Neural cell (in vitro differentiated cells): ENCODE measurements around the gene FUT6. TPM values are rescaled to one million over a fixed set of nuclear protein-coding genes. Genes with fewer than 3 reads are reported as not detected.
"Not testable (repeated sequence)": the region's sequence is repeated elsewhere in the genome, so short reads cannot be mapped to it uniquely, and the experiment has no call there.

Experiments
- H2AFZ ChIP-seq: fragments of 200-600, 300-800 bp; sonication (generic), shearing (Covaris generic); 2 replicates; pipeline ENCODE4 v1.6.0; 2014; ENCODE audit warnings: low read depth, mild to moderate bottlenecking, antibody characterized with exemption, low read length, moderate library complexity
- H3F3A ChIP-seq: fragments of 200-600 bp; shearing (Covaris generic); 2 replicates; pipeline ENCODE4 v1.6.1; 2016; ENCODE audit warnings: mild to moderate bottlenecking, moderate library complexity, mixed read lengths, antibody characterized with exemption, low read length; ENCODE audit not compliant: insufficient read depth, poor library complexity, severe bottlenecking
- H3K27ac ChIP-seq: fragments of 200-600, 300-800 bp; sonication (generic), shearing (Covaris generic); 2 replicates; pipeline ENCODE4 v1.5.1; 2014; ENCODE audit warnings: mild to moderate bottlenecking, low read length, moderate library complexity
- H3K27me3 ChIP-seq: fragments of 300-800, 200-600 bp; sonication (generic), shearing (Covaris generic); 2 replicates; pipeline ENCODE4 v1.6.0; 2014; ENCODE audit warnings: mild to moderate bottlenecking, low read depth, low read length, moderate library complexity; ENCODE audit not compliant: insufficient read depth
- H3K36me3 ChIP-seq: fragments of 300-800, 200-600 bp; sonication (generic), shearing (Covaris generic); 2 replicates; pipeline ENCODE4 v1.5.1; 2014; ENCODE audit warnings: mild to moderate bottlenecking, antibody characterized with exemption, low read length, moderate library complexity; ENCODE audit not compliant: insufficient read depth
- H3K4me2 ChIP-seq: fragments of 300-800, 200-600 bp; sonication (generic), shearing (Covaris generic); 2 replicates; pipeline ENCODE4 v1.6.0; 2014; ENCODE audit warnings: mild to moderate bottlenecking, low read length
- H3K4me3 ChIP-seq: fragments of 300-800, 200-600 bp; sonication (generic), shearing (Covaris generic); 2 replicates; pipeline ENCODE4 v1.5.1; 2014; ENCODE audit warnings: mild to moderate bottlenecking, low read length, moderate library complexity
- H3K79me2 ChIP-seq: fragments of 200-600 bp; shearing (Covaris generic); replicated peaks from 2 replicates; pipeline ENCODE4 v1.6.0; 2014; ENCODE audit warnings: mild to moderate bottlenecking, low read length, moderate library complexity; ENCODE audit not compliant: insufficient read depth
- H3K9ac ChIP-seq: fragments of 300-800, 200-600 bp; sonication (generic), shearing (Covaris generic); 2 replicates; pipeline ENCODE4 v1.6.1; 2016; ENCODE audit warnings: mild to moderate bottlenecking, low read length, mixed read lengths
- H3K9me2 ChIP-seq: fragments of 200-600 bp; shearing (Covaris generic); 2 replicates; pipeline ENCODE4 v1.6.1; 2016; ENCODE audit warnings: mild to moderate bottlenecking, low read length, mixed read lengths; ENCODE audit not compliant: insufficient read depth
- H3K9me3 ChIP-seq: fragments of 200-600, 300-800 bp; sonication (generic), shearing (Covaris generic); 2 replicates; pipeline ENCODE4 v1.6.1; 2016; ENCODE audit warnings: mild to moderate bottlenecking, mixed run types, low read length, moderate library complexity, mixed read lengths
- H4K20me1 ChIP-seq: fragments of 200-600 bp; shearing (Covaris generic); 2 replicates; pipeline ENCODE4 v1.6.1; 2016; ENCODE audit warnings: mild to moderate bottlenecking, mixed run types; ENCODE audit not compliant: insufficient read depth
- CTCF ChIP-seq: fragments of 450-650 bp; IDR thresholded peaks from 2 replicates; pipeline ENCODE4 v1.5.1; 2014; ENCODE audit warnings: antibody characterized with exemption, mild to moderate bottlenecking, moderate library complexity; ENCODE audit not compliant: poor library complexity, severe bottlenecking
- EP300 ChIP-seq: fragments of 450-650 bp; conservative IDR thresholded peaks from 2 replicates; pipeline ENCODE4 v1.6.1; 2014; ENCODE audit warnings: antibody characterized with exemption, mild to moderate bottlenecking, moderate library complexity; ENCODE audit not compliant: poor library complexity, severe bottlenecking
- EZH2 ChIP-seq: fragments of 200-600, 300-800 bp; shearing (Covaris generic), sonication (generic); IDR thresholded peaks from 2 replicates; pipeline ENCODE4 v1.6.1; 2014; ENCODE audit warnings: antibody characterized with exemption, low read length, borderline replicate concordance, mild to moderate bottlenecking; ENCODE audit not compliant: insufficient read depth, poor library complexity, severe bottlenecking
- MXI1 ChIP-seq: fragments of 450-650 bp; conservative IDR thresholded peaks from 2 replicates; pipeline ENCODE4 v1.6.1; 2014; ENCODE audit warnings: antibody characterized with exemption, mild to moderate bottlenecking; ENCODE audit not compliant: poor library complexity, severe bottlenecking
- POLR2AphosphoS5 ChIP-seq: IDR thresholded peaks from 2 replicates; pipeline ENCODE4 v1.6.1; 2012
- RAD21 ChIP-seq: fragments of 450-650 bp; conservative IDR thresholded peaks from 2 replicates; pipeline ENCODE4 v1.6.1; 2014; ENCODE audit warnings: antibody characterized with exemption, mild to moderate bottlenecking, moderate library complexity
- REST ChIP-seq: IDR thresholded peaks from 2 replicates; pipeline ENCODE4 v1.6.1; 2012; ENCODE audit warnings: borderline replicate concordance
- SMC3 ChIP-seq: fragments of 450-650 bp; conservative IDR thresholded peaks from 2 replicates; pipeline ENCODE4 v1.6.1; 2014; ENCODE audit warnings: antibody characterized with exemption, mild to moderate bottlenecking, moderate library complexity; ENCODE audit not compliant: poor library complexity
- TAF1 ChIP-seq: IDR thresholded peaks from 2 replicates; pipeline ENCODE4 v1.6.1; 2012; ENCODE audit warnings: low read depth
- polyA plus RNA-seq: library from polyadenylated mRNA; depleted of rRNA; stranded (reverse); fragments of >200 nt; gene quantifications from 2 replicates; pipeline ENCODE4 v1.2.3, GENCODE V29; 2014

Gene FUT6
- polyA plus RNA-seq, 1 donor from 2014 or later: not detected

- no peak overlapping the region for H3K4me2 ChIP-seq
- H3F3A ChIP-seq: no peaks in the 10 kb centered on the region
- H3K27ac ChIP-seq: no peak overlapping the region
- H3K27me3 ChIP-seq: no peaks in the 10 kb centered on the region
- H3K9me2 ChIP-seq: no peaks in the 10 kb centered on the region
- H3K36me3 ChIP-seq: no peaks in the 10 kb centered on the region
- H3K9ac ChIP-seq: no peak overlapping the region
- H3K9me3 ChIP-seq: no peaks in the 10 kb centered on the region
- H2AFZ ChIP-seq: no peak overlapping the region
- TF ChIP-seq CTCF (no peak), MXI1 (no peak), RAD21 (no peak), POLR2AphosphoS5 (no peak), EZH2 (no peak), TAF1 (no peak), REST (no peak), SMC3 (no peak), EP300 (no peak)
- H3K79me2 ChIP-seq: no peaks in the 10 kb centered on the region
- H3K4me3 ChIP-seq: no peak overlapping the region
- H4K20me1 ChIP-seq: no peaks in the 10 kb centered on the region
These were observed 10.7 kb upstream of the FUT6 start for GRCh38 chr19:5850189-5850588.

GRCh38 chr19:5848621-5849020 is 9.1 kb upstream of the FUT6 start:
- not testable (repeated sequence) for H3K4me2 ChIP-seq, H3F3A ChIP-seq, H3K36me3 ChIP-seq, H3K9ac ChIP-seq, H4K20me1 ChIP-seq, H3K4me3 ChIP-seq, H3K79me2 ChIP-seq, H3K27ac ChIP-seq, H3K9me3 ChIP-seq, H3K9me2 ChIP-seq, H3K27me3 ChIP-seq, H2AFZ ChIP-seq

- not testable (repeated sequence) for H3K27ac ChIP-seq, H3K4me2 ChIP-seq, H3K9me2 ChIP-seq
These were observed 8.3 kb upstream of the FUT6 start for GRCh38 chr19:5847846-5848245.

More at GRCh38 chr19:5847846-5848245, 8.3 kb upstream of the FUT6 start:
- H3K79me2 ChIP-seq, H4K20me1 ChIP-seq, H3K9ac ChIP-seq, H3K36me3 ChIP-seq, H3K9me3 ChIP-seq, H2AFZ ChIP-seq, H3K4me3 ChIP-seq, H3F3A ChIP-seq, H3K27me3 ChIP-seq: not testable (repeated sequence)
